Loucy (cell line): Measurements from ENCODE around the gene SDK1.

Experiments
- CTCF ChIP-seq: fragments of 200-600 bp; sonication (generic); conservative IDR thresholded peaks from 2 replicates; pipeline ENCODE4 v1.5.1; 2014; ENCODE audit warnings: mild to moderate bottlenecking, antibody characterized with exemption, low read length
- EZH2phosphoT487 ChIP-seq: fragments of 200-600 bp; IDR thresholded peaks from 2 replicates; pipeline ENCODE4 v1.6.1; 2018; ENCODE audit warnings: antibody characterized with exemption, mild to moderate bottlenecking, moderate library complexity, borderline replicate concordance

GRCh38 chr7:3265388-3265787 lies 35.7 kb upstream of the SDK1 start:
- TF ChIP-seq CTCF (no peak), EZH2phosphoT487 (no peak)
